ENCODE data around the gene ST7L. TPM values are rescaled to one million over a fixed set of nuclear protein-coding genes. Genes with fewer than 3 reads are reported as not detected.

ST7L gene
- total RNA-seq (2022; extraction: Qiagen RNA extraction; ENCODE audit: low read depth) = 10.6 to 13.2 TPM (median 11.6 TPM) in 5 replicates

GRCh38 chr1:112618721-112619517, at the start of gene ST7L:
Gene ST7L (minus strand): TSS chr1:112619141. CDS start chr1:112619113, 28 bp downstream.

GRCh38 chr1:112619518-112620376, 806 bp upstream of the ST7L start, which contains the start of gene CAPZA1:
Gene CAPZA1 (plus strand): TSS chr1:112619832. CDS start chr1:112619845, 13 bp downstream.

GRCh38 chr1:112508278-112509004, 110.5 kb downstream of the ST7L start, which contains the start of gene WNT2B:
Gene WNT2B (plus strand): TSS chr1:112508965. CDS start chr1:112509263, 298 bp downstream.

Other genes starting within 250 kb of the ST7L start
- 6.2 to 11.1 TPM (median 8.3 TPM) in 5 replicates for gene CTTNBP2NL, start 222.9 kb downstream of the ST7L start, total RNA-seq (2022; extraction: Qiagen RNA extraction; ENCODE audit: low read depth)
- 0.17 to 0.47 TPM (median 0.33 TPM) in 5 replicates for gene WNT2B, start 110.2 kb downstream of the ST7L start, total RNA-seq (2022; extraction: Qiagen RNA extraction; ENCODE audit: low read depth)
- gene CAPZA1, start 691 bp upstream of the ST7L start, total RNA-seq (2022; extraction: Qiagen RNA extraction; ENCODE audit: low read depth) = 62.1 to 75.2 TPM (median 69.3 TPM) in 5 replicates
- 28.3 to 35.7 TPM (median 31.2 TPM) in 5 replicates for gene MOV10, start 55.5 kb upstream of the ST7L start, total RNA-seq (2022; extraction: Qiagen RNA extraction; ENCODE audit: low read depth)
- 341 to 402 TPM (median 359 TPM) in 5 replicates for gene RHOC, start 88.0 kb upstream of the ST7L start, total RNA-seq (2022; extraction: Qiagen RNA extraction; ENCODE audit: low read depth)
- gene PPM1J, start 96.2 kb upstream of the ST7L start, total RNA-seq (2022; extraction: Qiagen RNA extraction; ENCODE audit: low read depth) = 1.1 to 1.9 TPM (median 1.4 TPM) in 5 replicates